GM13976 (cell line): Measurements from ENCODE around the gene SSX3.
"Not testable (repeated sequence)": the region's sequence is repeated elsewhere in the genome, so short reads cannot be mapped to it uniquely, and the experiment has no call there.

Experiments
- DNase-seq: peaks from one replicate; pipeline ENCODE4 v3.0.0; 2012; ENCODE audit warnings: low spot score
- in situ Hi-C: fragments of 300-500 bp; cut with MboI; formaldehyde crosslinking; loops from one replicate; pipeline ENCODE4 v1.12.0; 2022; ENCODE audit warnings: low sequenced_read_pairs, mixed read lengths, inconsistent platforms; ENCODE audit not compliant: unreplicated experiment
- TF ChIP-seq, protein P1 (sequence below): IDR thresholded peaks from 2 replicates; pipeline ENCODE4 v1.5.1; 2012; ENCODE audit warnings: borderline replicate concordance, mild to moderate bottlenecking; ENCODE audit not compliant: insufficient read depth; ENCODE audit errors: extremely low read depth, missing control alignments, control extremely low read depth

The SSX3 gene

DNA sequence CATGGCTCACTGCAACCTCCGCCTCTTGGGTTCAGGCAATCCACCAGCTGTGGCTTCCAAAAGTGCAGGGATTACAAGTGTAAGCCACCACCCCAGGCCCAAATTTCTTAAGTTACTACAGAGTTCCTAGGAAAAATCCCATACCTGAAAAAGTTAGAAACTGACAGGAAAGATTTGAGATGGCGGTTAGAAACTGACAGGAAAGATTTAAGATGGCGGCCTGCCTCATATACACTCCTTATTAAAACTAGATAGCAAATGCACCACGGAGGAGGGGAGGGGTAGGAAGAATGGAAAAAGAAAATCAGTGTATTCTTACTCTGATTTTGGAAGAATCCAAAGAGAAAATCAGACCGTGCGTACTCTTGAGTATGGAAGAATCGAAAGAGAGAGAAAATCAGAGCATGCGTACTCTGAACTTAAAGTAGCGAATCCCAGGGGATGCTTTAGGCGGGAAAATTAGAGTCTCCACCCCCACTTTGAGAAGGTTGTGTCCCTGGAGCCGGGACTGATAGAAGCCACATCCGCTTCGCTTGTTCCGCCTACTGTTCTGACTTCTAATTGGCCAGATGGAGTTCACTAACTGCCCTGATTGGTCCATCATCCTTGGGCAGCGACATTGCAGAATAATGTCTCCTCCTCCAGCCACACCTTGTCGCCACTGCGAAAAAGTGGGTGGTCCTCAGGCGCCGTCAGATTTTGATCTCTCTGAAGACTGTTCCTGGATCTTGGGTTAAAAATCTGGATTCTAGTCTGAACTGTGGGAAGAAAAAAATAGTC, at the start of gene SSX3:
SSX3 (minus strand) TSS at position 389 of the 780 bp plus-strand sequence. CDS start 1,454 bp downstream, outside the sequence.
- in situ Hi-C loops, DNase-seq: not testable (repeated sequence)

DNA sequence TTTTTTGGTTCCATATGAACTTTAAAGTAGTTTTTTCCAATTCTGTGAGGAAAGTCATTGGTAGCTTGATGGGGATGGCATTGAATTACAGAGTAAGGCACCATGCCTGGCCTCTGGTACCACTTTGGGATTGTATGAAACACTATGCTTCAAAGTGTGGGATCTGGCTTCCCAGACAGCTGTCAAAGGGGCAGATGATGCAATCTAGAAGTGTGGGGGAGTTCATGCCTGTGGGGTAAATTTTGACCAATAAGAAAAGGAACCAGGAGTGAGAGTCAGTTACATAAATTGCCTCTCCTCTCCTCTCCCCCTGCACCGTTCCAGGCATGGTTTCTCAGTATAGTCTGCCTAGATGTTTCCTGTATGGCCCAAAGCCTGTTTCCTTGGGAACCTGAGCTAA, 41.3 kb upstream of the SSX3 start:
- DNase-seq, in situ Hi-C loops: not testable (repeated sequence)

DNA sequence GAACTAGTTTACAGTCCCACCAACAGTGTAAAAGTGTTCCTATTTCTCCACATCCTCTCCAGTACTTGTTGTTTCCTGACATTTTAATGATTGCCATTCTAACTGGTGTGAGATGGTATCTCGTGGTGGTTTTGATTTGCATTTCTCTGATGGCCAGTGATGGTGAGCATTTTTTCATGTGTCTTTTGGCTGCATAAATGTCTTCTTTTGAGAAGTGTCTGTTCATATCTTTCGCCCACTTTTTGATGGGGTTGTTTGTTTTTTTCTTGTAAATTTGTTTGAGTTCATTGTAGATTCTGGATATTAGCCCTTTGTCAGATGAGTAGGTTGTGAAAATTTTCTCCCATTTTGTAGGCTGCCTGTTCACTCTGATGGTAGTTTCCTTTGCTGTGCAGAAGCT, 40.4 kb upstream of the SSX3 start:
- DNase-seq, in situ Hi-C loops: not testable (repeated sequence)

GRCh38 chrX:48383239-48383638, 26.7 kb upstream of the SSX3 start, which contains the start of gene SSX4:
TSS of gene SSX4 (plus strand) at chrX:48383539. CDS start at chrX:48384054, 515 bp downstream.
- DNase-seq, in situ Hi-C loops: not testable (repeated sequence)

DNA sequence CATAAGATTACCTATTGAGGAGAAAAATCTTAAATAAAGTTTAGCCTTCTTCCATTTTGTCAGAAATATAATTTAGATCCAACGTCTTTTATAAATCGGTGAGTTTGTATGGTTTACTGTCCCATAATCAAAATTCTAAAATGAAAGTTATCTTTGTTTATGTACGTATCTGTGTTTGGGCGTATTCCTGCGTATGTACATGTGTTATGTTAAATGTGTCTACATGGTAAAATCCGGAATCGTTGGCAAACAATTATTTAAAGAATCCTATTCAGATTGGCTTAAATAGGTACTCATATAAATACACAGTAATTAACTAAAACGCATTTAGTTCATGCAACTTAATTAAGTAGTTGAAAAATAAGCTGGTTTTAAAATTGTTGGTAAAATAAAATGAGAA, 13.9 kb upstream of the SSX3 start:
- in situ Hi-C loops, DNase-seq: not testable (repeated sequence)

DNA sequence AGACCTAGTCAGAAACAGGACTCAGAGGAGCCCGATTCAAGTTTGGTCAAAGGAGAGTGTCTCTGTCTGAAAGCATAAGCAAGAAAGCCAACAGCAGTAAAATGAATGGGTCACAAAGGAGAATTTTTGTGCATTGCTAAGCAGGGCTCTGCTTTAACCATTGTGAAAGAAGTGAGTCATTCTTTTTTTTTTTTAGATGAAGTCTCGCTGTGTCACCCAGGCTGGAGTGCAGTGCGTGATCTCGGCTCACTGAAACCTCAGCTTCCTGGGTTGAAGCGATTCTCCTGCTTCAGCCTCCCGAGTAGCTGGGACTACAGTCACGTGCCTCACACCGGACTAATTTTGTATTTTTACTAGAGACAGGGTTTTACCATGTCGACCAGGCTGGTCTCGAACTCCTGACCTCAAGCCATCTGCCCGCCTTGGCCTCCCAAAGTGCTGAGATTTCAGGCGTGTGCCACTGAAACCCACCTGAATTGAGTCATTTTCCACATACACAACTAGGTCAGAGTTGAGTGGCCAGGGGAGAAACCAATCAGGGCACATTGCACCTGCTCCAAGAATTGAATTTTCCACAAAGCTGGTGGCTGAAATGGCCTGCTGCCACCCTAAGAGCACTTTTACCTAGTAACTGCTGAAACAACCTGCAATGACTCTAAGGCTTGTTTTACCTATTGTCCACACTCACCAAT, 11.4 kb upstream of the SSX3 start:
- in situ Hi-C loops, result not testable (repeated sequence)

DNA sequence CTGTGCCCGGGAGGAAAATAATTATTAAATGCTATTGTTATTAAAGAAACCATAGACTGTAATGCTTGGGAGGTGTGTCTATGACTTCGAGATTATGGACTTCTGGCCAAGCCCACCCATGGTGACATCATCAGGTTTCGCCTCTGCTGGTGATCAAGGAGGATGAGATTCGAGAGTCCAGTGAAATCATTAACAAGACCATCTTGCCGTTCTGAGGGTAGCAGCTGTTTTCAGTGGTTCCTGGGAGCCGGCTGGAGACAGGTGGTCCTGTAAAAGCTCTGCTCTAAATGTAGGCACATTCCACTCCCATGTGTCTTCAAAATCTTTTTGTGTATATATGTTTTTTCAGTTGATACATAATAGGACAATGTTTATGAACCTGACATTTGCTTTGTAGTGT, 2.8 kb upstream of the SSX3 start:
- in situ Hi-C loops, DNase-seq: not testable (repeated sequence)

More for the DNA sequence above, 11.4 kb upstream of the SSX3 start:
- DNase-seq, result not testable (repeated sequence)

DNA sequence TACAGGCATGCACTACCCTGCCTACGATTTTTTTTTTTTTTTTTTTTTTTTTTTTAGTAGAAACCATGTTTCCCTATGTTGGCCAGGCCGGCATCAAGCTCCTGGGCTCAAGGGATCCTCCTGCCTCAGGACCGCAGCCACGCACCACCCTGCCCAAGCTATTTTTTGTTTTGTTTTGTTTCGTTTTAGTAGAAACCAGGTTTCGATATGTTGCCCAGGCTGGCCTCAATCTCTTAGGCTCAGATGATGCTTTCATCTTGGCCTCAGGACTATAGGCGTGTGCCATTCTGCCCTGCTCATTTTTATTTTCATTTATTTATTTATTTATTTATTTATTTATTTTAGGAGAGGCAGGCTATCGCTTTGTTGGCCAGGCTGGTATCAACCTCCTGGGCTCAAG, 1.2 kb upstream of the SSX3 start:
- in situ Hi-C loops, result no loop called here
- TF ChIP-seq, protein P1, sequence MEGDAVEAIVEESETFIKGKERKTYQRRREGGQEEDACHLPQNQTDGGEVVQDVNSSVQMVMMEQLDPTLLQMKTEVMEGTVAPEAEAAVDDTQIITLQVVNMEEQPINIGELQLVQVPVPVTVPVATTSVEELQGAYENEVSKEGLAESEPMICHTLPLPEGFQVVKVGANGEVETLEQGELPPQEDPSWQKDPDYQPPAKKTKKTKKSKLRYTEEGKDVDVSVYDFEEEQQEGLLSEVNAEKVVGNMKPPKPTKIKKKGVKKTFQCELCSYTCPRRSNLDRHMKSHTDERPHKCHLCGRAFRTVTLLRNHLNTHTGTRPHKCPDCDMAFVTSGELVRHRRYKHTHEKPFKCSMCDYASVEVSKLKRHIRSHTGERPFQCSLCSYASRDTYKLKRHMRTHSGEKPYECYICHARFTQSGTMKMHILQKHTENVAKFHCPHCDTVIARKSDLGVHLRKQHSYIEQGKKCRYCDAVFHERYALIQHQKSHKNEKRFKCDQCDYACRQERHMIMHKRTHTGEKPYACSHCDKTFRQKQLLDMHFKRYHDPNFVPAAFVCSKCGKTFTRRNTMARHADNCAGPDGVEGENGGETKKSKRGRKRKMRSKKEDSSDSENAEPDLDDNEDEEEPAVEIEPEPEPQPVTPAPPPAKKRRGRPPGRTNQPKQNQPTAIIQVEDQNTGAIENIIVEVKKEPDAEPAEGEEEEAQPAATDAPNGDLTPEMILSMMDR, result no peak
- DNase-seq, result no peak

DNA sequence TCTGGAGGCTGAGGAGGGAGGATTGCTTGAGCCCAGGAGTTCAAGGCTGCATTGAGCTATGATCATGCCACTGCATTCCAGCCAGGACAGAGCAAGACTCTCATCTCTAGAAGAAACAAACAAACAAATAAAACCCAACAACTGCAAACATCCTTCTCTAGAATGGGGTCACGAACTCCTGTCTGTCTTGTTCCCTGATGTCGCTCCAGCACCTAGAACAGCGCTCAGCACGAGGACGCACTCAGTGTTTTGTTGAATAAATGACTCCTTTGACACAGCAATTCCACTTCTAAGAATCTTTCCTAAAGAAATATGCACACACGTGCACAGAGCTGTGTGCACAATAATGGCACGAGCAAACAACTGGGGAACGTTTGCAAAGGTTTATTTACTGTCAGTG, 10.4 kb downstream of the SSX3 start:
- in situ Hi-C loops, result not testable (repeated sequence)

GRCh38 chrX:48313996-48314395, 42.5 kb downstream of the SSX3 start:
- in situ Hi-C loops, DNase-seq: not testable (repeated sequence)

More for the DNA sequence above, 10.4 kb downstream of the SSX3 start:
- DNase-seq, result not testable (repeated sequence)

DNA sequence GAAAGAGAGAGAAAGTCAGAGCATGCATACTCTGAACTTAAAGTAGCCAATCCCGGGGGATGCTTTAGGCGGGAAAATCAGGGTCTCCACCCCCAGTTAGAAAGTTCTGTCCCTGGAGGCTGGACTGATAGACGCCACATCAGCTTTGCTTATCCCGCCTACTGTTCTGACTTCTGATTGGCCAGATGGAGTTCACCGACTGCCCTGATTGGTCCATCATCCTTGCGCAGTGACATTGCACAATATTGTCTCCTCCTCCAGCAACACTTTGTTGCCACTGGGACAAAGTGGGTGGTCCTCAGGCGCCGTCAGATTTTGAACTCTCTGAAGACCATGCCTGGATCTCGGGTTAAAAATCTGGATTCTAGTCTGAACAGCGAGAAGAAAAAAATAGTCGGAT, 50.3 kb downstream of the SSX3 start:
- in situ Hi-C loops, result no loop called here
- no peak for DNase-seq
- TF ChIP-seq, protein P1, result no peak
